Islet precursor cell (in vitro differentiated cells): Measurements from ENCODE around the gene SLC25A26.

Experiments
- DNase-seq: peaks from one replicate; pipeline ENCODE4 v3.0.0-alpha.2; 2018

Gene SLC25A26

GRCh38 chr3:66379565-66379964 is 158.8 kb downstream of the SLC25A26 start:
- DNase-seq: peak; percentile 12

GRCh38 chr3:66380200-66380932 is 159.6 kb downstream of the SLC25A26 start:
- DNase-seq: peak; percentile 51

- peak; percentile 45 for DNase-seq
Measured at GRCh38 chr3:66381626-66382025, 160.8 kb downstream of the SLC25A26 start.

GRCh38 chr3:66382142-66382541 is 161.3 kb downstream of the SLC25A26 start:
- peak; percentile 39 for DNase-seq

- peak; percentile 35 for DNase-seq
Measured at GRCh38 chr3:66383023-66383422, 162.2 kb downstream of the SLC25A26 start.

- DNase-seq: peak; percentile 34
Measured at GRCh38 chr3:66383998-66384745, 163.4 kb downstream of the SLC25A26 start.

GRCh38 chr3:66385066-66385465 is 164.3 kb downstream of the SLC25A26 start:
- no peak for DNase-seq

- DNase-seq: peak; percentile 37
Measured at GRCh38 chr3:66386011-66386924, 165.5 kb downstream of the SLC25A26 start.

GRCh38 chr3:66386925-66387650 is 166.3 kb downstream of the SLC25A26 start:
- DNase-seq: peak; percentile 48

- no peak for DNase-seq
Measured at GRCh38 chr3:66390013-66390412, 169.2 kb downstream of the SLC25A26 start.

- DNase-seq: peak; percentile 11
Measured at GRCh38 chr3:66392512-66392911, 171.7 kb downstream of the SLC25A26 start.

- peak; percentile 9 for DNase-seq
Measured at GRCh38 chr3:66392966-66393332, 172.1 kb downstream of the SLC25A26 start.

- peak; percentile 28 for DNase-seq
Measured at GRCh38 chr3:66393333-66394005, 172.7 kb downstream of the SLC25A26 start.

GRCh38 chr3:66394019-66394752 is 173.4 kb downstream of the SLC25A26 start:
- DNase-seq: peak; percentile 47

GRCh38 chr3:66394753-66395249 is 174.0 kb downstream of the SLC25A26 start:
- peak; percentile 72 for DNase-seq

GRCh38 chr3:66395635-66396034 is 174.8 kb downstream of the SLC25A26 start:
- peak; percentile 39 for DNase-seq

GRCh38 chr3:66396161-66396760 is 175.5 kb downstream of the SLC25A26 start:
- peak; percentile 35 for DNase-seq

- DNase-seq: peak; percentile 40
Measured at GRCh38 chr3:66396888-66397287, 176.1 kb downstream of the SLC25A26 start.

- DNase-seq: peak; percentile 67
Measured at GRCh38 chr3:66397745-66398144, 176.9 kb downstream of the SLC25A26 start.

GRCh38 chr3:66398228-66399025 is 177.6 kb downstream of the SLC25A26 start:
- peak; percentile 95 for DNase-seq
